Sigmoid colon (tissue), 4 donors: Measurements from ENCODE around the gene DYNC1LI1.

Source experiments
- EP300 ChIP-seq, 4 donors: sonication (generic); formaldehyde crosslinking; IDR thresholded peaks; one replicate each; pipeline ENCODE4 v1.6.1; 2017; ENCODE audit warnings: antibody characterized with exemption in 4 of 4
- POLR2A ChIP-seq, 2 donors: fragments of 450-650 bp; IDR thresholded peaks; one replicate each; pipeline ENCODE4 v1.6.1; 2016; ENCODE audit warnings: antibody characterized with exemption in 2 of 2, mild to moderate bottlenecking in 2 of 2, moderate library complexity in 2 of 2
- POLR2AphosphoS5 ChIP-seq, 4 donors: sonication (generic); formaldehyde crosslinking; IDR thresholded peaks; one replicate each; pipeline ENCODE4 v1.6.1; 2017; ENCODE audit warnings: antibody characterized with exemption in 4 of 4
- TF ChIP-seq, protein P1 (sequence below), 4 experiments: fragments of 450-650 bp in 3 of 4; fragments of 200-600 bp in 1 of 4; IDR thresholded peaks; one replicate each; pipeline ENCODE4 v1.5.1; 2016 to 2019; ENCODE audit warnings: antibody characterized with exemption in 4 of 4, mild to moderate bottlenecking in 3 of 4, moderate library complexity in 2 of 4

DNA sequence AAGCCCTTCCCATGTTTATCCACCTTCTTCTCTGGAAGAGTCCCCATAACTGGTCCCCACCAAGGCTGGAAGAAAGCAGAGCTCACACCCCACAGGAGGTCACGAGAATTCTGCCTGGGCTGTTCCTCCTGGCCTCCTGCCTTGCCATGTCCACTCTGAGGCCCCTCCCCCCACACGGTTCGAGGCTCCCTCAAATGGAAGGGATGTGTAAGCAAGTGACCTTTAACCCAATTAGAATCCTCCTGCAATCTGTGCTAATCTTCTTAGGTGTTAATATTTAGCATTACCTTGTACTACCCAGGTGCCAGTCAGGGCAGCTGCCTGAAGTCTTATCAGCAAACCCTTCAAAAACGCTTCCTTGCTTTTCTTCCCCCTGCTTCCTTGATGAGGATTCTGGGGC is 32.4 kb upstream of the DYNC1LI1 start:
- TF ChIP-seq, protein P1, sequence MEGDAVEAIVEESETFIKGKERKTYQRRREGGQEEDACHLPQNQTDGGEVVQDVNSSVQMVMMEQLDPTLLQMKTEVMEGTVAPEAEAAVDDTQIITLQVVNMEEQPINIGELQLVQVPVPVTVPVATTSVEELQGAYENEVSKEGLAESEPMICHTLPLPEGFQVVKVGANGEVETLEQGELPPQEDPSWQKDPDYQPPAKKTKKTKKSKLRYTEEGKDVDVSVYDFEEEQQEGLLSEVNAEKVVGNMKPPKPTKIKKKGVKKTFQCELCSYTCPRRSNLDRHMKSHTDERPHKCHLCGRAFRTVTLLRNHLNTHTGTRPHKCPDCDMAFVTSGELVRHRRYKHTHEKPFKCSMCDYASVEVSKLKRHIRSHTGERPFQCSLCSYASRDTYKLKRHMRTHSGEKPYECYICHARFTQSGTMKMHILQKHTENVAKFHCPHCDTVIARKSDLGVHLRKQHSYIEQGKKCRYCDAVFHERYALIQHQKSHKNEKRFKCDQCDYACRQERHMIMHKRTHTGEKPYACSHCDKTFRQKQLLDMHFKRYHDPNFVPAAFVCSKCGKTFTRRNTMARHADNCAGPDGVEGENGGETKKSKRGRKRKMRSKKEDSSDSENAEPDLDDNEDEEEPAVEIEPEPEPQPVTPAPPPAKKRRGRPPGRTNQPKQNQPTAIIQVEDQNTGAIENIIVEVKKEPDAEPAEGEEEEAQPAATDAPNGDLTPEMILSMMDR (IDR thresholded peaks at IDR 0.05), result no peak
- no peak for TF ChIP-seq POLR2A (IDR thresholded peaks at IDR 0.05)
- no peak for TF ChIP-seq EP300 (IDR thresholded peaks at IDR 0.05)
- TF ChIP-seq POLR2AphosphoS5 (IDR thresholded peaks at IDR 0.05), result no peak
